ENCODE results near the gene PHLDB2. TPM values are rescaled to one million over a fixed set of nuclear protein-coding genes. Genes with fewer than 3 reads are reported as not detected.

PHLDB2 gene
- total and polyA plus RNA-seq, 3 experiments from 2014 or later = 1.9 to 8.1 (median 2.2) TPM

GRCh38 chr3:111998636-111999483 is 139.8 kb downstream of the PHLDB2 start, which contains the start of gene TAGLN3:
TAGLN3 (plus strand) TSS chr3:111998922; CDS start chr3:111999423, 501 bp downstream.
- no peak for DNase-seq
- Histone ChIP-seq H3K36me3 (ENCODE audit: insufficient read depth, low read length) (no peaks in the 10 kb centered on the region), H3K4me1 (ENCODE audit: insufficient read depth, low read length) (peaks cover 15% of the 10 kb centered on the region), H3K27me3 (ENCODE audit: insufficient read depth, low read length, poor library complexity, severe bottlenecking) (no peaks in the 10 kb centered on the region), H3K4me3 (ENCODE audit: low read length) (peak within 1 kb of the TSS; percentile 12), H3K9me3 (ENCODE audit: low read length) (no peaks in the 10 kb centered on the region), H3K27ac (ENCODE audit: low read depth, low read length) (no peak within 1 kb of the TSS)
- H3K4me1 Mint-ChIP-seq = peaks cover 19 to 25% (median 20%) of the 10 kb centered on the region in 3 donors
- CTCF ChIA-PET = interaction anchor here (0.8 to 10.3 kb wide), 3 partner anchors 9 to 290 kb away, joined by 4 to 50 read pairs (median 9); no protein-coding TSS in a partner anchor
- peaks cover 0 to 2% (median 2%) of the 10 kb centered on the region in 3 donors for H3K36me3 Mint-ChIP-seq
- POLR2A ChIA-PET = no interaction called here
- peak within 1 kb of the TSS in 6 of 7 donors; percentile 25 to 67 (median 58) for H3K4me3 Mint-ChIP-seq
- peaks cover 0 to 5% of the 10 kb centered on the region in 2 donors for H3K27me3 Mint-ChIP-seq
- peak within 1 kb of the TSS in 1 of 8 donors; percentile 4 for H3K27ac Mint-ChIP-seq
- no peaks in the 10 kb centered on the region for H3K9me3 Mint-ChIP-seq

- no peaks in the 10 kb centered on the region for H3K27me3 ChIP-seq (ENCODE audit: insufficient read depth, low read length, poor library complexity, severe bottlenecking)
- no peaks in the 10 kb centered on the region for H3K9me3 ChIP-seq (ENCODE audit: low read length)
- no peak overlapping the region for H3K27ac Mint-ChIP-seq
- H3K36me3 ChIP-seq (ENCODE audit: insufficient read depth, low read length) = no peaks in the 10 kb centered on the region
- ChIA-PET POLR2A (no interaction called here), CTCF (interaction anchor here (0.8 to 10.3 kb wide), 4 partner anchors 10 to 291 kb away, joined by 4 to 50 read pairs (median 6); no protein-coding TSS in a partner anchor)
- peaks cover 0 to 5% of the 10 kb centered on the region in 2 donors for H3K27me3 Mint-ChIP-seq
- DNase-seq = no peak
- H3K4me3 Mint-ChIP-seq = peak overlapping the region in 4 of 7 donors; percentile 8 to 67 (median 46)
- H3K27ac ChIP-seq (ENCODE audit: low read depth, low read length) = no peak overlapping the region
- no peak overlapping the region for H3K4me3 ChIP-seq (ENCODE audit: low read length)
- H3K4me1 Mint-ChIP-seq = peaks cover 22 to 25% (median 22%) of the 10 kb centered on the region in 3 donors
- H3K9me3 Mint-ChIP-seq = no peaks in the 10 kb centered on the region
- peaks cover 0 to 2% (median 0%) of the 10 kb centered on the region in 3 donors for H3K36me3 Mint-ChIP-seq
- peaks cover 15% of the 10 kb centered on the region for H3K4me1 ChIP-seq (ENCODE audit: insufficient read depth, low read length)
These were observed 140.6 kb downstream of the PHLDB2 start for GRCh38 chr3:111999484-112000324.

- no peaks in the 10 kb centered on the region for H3K27me3 ChIP-seq (ENCODE audit: insufficient read depth, low read length, poor library complexity, severe bottlenecking)
- H3K4me3 ChIP-seq (ENCODE audit: low read length) = no peak overlapping the region
- Mint-ChIP-seq H3K4me1 (peaks cover 22 to 25% (median 22%) of the 10 kb centered on the region in 3 donors), H3K4me3 (no peak overlapping the region), H3K9me3 (no peaks in the 10 kb centered on the region), H3K27ac (no peak overlapping the region), H3K27me3 (peaks cover 0 to 5% of the 10 kb centered on the region in 2 donors), H3K36me3 (no peaks in the 10 kb centered on the region)
- no peaks in the 10 kb centered on the region for H3K36me3 ChIP-seq (ENCODE audit: insufficient read depth, low read length)
- POLR2A ChIA-PET = no interaction called here
- no peaks in the 10 kb centered on the region for H3K9me3 ChIP-seq (ENCODE audit: low read length)
- DNase-seq = no peak
- H3K4me1 ChIP-seq (ENCODE audit: insufficient read depth, low read length) = peaks cover 15% of the 10 kb centered on the region
- H3K27ac ChIP-seq (ENCODE audit: low read depth, low read length) = no peak overlapping the region
- CTCF ChIA-PET = interaction anchor here (1.5 to 10.3 kb wide), 3 partner anchors 11 to 43 kb away, joined by 4 to 50 read pairs (median 9); no protein-coding TSS in a partner anchor
These were observed 141.3 kb downstream of the PHLDB2 start for GRCh38 chr3:112000367-112000771.

GRCh38 chr3:112000966-112001365 is 141.9 kb downstream of the PHLDB2 start:
- Histone ChIP-seq H3K4me3 (ENCODE audit: low read length) (no peak overlapping the region), H3K36me3 (ENCODE audit: insufficient read depth, low read length) (no peaks in the 10 kb centered on the region), H3K27me3 (ENCODE audit: insufficient read depth, low read length, poor library complexity, severe bottlenecking) (no peaks in the 10 kb centered on the region), H3K9me3 (ENCODE audit: low read length) (no peaks in the 10 kb centered on the region), H3K4me1 (ENCODE audit: insufficient read depth, low read length) (peaks cover 15% of the 10 kb centered on the region), H3K27ac (ENCODE audit: low read depth, low read length) (no peak overlapping the region)
- no peak for DNase-seq
- Mint-ChIP-seq H3K27me3 (peaks cover 0 to 5% of the 10 kb centered on the region in 2 donors), H3K36me3 (no peaks in the 10 kb centered on the region), H3K4me1 (peaks cover 22 to 25% (median 22%) of the 10 kb centered on the region in 3 donors), H3K4me3 (no peak overlapping the region), H3K9me3 (no peaks in the 10 kb centered on the region), H3K27ac (peak overlapping the region in 2 of 8 donors; percentile 3 to 72)
- ChIA-PET POLR2A (no interaction called here), CTCF (interaction anchor here (1.3 to 10.3 kb wide), 3 partner anchors 10 to 43 kb away, joined by 3 to 50 read pairs (median 4); no protein-coding TSS in a partner anchor)

GRCh38 chr3:112001526-112001925 is 142.5 kb downstream of the PHLDB2 start:
- Mint-ChIP-seq H3K4me3 (no peak overlapping the region), H3K36me3 (no peaks in the 10 kb centered on the region), H3K9me3 (no peaks in the 10 kb centered on the region), H3K27me3 (peaks cover 0 to 5% of the 10 kb centered on the region in 2 donors), H3K27ac (peak overlapping the region in 1 of 8 donors; percentile 9), H3K4me1 (peaks cover 22 to 25% (median 22%) of the 10 kb centered on the region in 3 donors)
- DNase-seq = no peak
- POLR2A ChIA-PET = no interaction called here
- no peaks in the 10 kb centered on the region for H3K9me3 ChIP-seq (ENCODE audit: low read length)
- no peak overlapping the region for H3K4me3 ChIP-seq (ENCODE audit: low read length)
- no peaks in the 10 kb centered on the region for H3K36me3 ChIP-seq (ENCODE audit: insufficient read depth, low read length)
- peaks cover 15% of the 10 kb centered on the region for H3K4me1 ChIP-seq (ENCODE audit: insufficient read depth, low read length)
- CTCF ChIA-PET = interaction anchor here (1.3 to 10.3 kb wide), 3 partner anchors 10 to 42 kb away, joined by 3 to 50 read pairs (median 4); no protein-coding TSS in a partner anchor
- H3K27ac ChIP-seq (ENCODE audit: low read depth, low read length) = no peak overlapping the region
- H3K27me3 ChIP-seq (ENCODE audit: insufficient read depth, low read length, poor library complexity, severe bottlenecking) = no peaks in the 10 kb centered on the region

- Mint-ChIP-seq H3K9me3 (no peaks in the 10 kb centered on the region), H3K4me1 (peaks cover 22 to 25% (median 22%) of the 10 kb centered on the region in 3 donors), H3K36me3 (no peaks in the 10 kb centered on the region), H3K27me3 (peaks cover 0 to 5% of the 10 kb centered on the region in 2 donors), H3K4me3 (peak overlapping the region in 3 of 7 donors; percentile 14 to 51 (median 21)), H3K27ac (peak overlapping the region in 7 of 8 donors; percentile 1 to 82 (median 57))
- ChIA-PET POLR2A (no interaction called here), CTCF (interaction anchor here (1.3 to 10.3 kb wide), 4 partner anchors 9 to 285 kb away, joined by 3 to 50 read pairs (median 4); no protein-coding TSS in a partner anchor)
- Histone ChIP-seq H3K9me3 (ENCODE audit: low read length) (no peaks in the 10 kb centered on the region), H3K4me3 (ENCODE audit: low read length) (no peak overlapping the region), H3K4me1 (ENCODE audit: insufficient read depth, low read length) (peaks cover 15% of the 10 kb centered on the region), H3K27ac (ENCODE audit: low read depth, low read length) (no peak overlapping the region), H3K36me3 (ENCODE audit: insufficient read depth, low read length) (no peaks in the 10 kb centered on the region), H3K27me3 (ENCODE audit: insufficient read depth, low read length, poor library complexity, severe bottlenecking) (no peaks in the 10 kb centered on the region)
- no peak for DNase-seq
These were observed 143.3 kb downstream of the PHLDB2 start for GRCh38 chr3:112002096-112002971.

All from CD8-positive, alpha-beta memory T cell (primary cell).